Sigmoid colon (tissue), 4 donors: ENCODE results near the gene BLTP3B.

Source experiments
- CTCF ChIP-seq, 4 experiments: fragments of 450-650 bp in 3 of 4; fragments of 200-600 bp in 1 of 4; IDR thresholded peaks; one replicate each; pipeline ENCODE4 v1.5.1; 2016 to 2019; ENCODE audit warnings: antibody characterized with exemption in 4 of 4, mild to moderate bottlenecking in 3 of 4, moderate library complexity in 2 of 4
- EP300 ChIP-seq, 4 donors: sonication (generic); formaldehyde crosslinking; IDR thresholded peaks; one replicate each; pipeline ENCODE4 v1.6.1; 2017; ENCODE audit warnings: antibody characterized with exemption in 4 of 4
- POLR2A ChIP-seq, 2 donors: fragments of 450-650 bp; IDR thresholded peaks; one replicate each; pipeline ENCODE4 v1.6.1; 2016; ENCODE audit warnings: antibody characterized with exemption in 2 of 2, mild to moderate bottlenecking in 2 of 2, moderate library complexity in 2 of 2
- POLR2AphosphoS5 ChIP-seq, 4 donors: sonication (generic); formaldehyde crosslinking; IDR thresholded peaks; one replicate each; pipeline ENCODE4 v1.6.1; 2017; ENCODE audit warnings: antibody characterized with exemption in 4 of 4

DNA sequence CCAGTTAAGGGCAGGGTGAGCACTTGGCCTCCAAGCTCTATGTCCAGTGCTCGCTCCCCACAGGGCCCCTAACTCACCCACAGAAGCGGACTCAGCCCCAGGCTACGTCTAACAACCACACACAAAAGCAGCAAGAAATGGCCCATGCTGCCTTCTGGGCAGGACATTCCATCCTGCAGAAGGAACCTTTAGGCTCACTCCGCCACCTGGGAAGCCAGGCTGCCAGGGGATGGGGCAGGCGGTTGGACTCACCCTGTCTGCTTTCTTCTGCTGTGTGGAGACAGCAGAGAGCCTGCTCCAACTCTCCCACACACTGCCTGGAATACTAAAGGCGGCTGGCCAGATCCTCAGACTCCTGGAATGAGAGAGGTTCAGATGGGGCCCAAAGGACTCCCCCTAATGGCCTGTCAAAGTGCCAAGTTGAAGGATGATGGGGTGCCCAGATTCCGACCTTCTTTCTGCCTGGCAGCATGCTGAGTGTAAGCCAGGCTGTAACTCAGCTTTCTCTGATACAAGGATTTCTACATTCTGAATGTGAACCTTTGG, 27.7 kb upstream of the BLTP3B start:
- TF ChIP-seq CTCF (IDR thresholded peaks at IDR 0.05) (no peak), EP300 (IDR thresholded peaks at IDR 0.05) (no peak), POLR2AphosphoS5 (IDR thresholded peaks at IDR 0.05) (no peak), POLR2A (IDR thresholded peaks at IDR 0.05) (no peak)
